Neural progenitor cell (in vitro differentiated cells): Measurements from ENCODE around the gene GNL3L. TPM values are rescaled to one million over a fixed set of nuclear protein-coding genes. Genes with fewer than 3 reads are reported as not detected.

Source experiments
- DNase-seq: peaks from one replicate; pipeline ENCODE4 v3.0.0-alpha.2; 2016; ENCODE audit warnings: low spot score
- H2AFZ ChIP-seq: fragments of 200-600 bp; sonication (generic); replicated peaks from 2 replicates; pipeline ENCODE4 v1.6.1; 2016; ENCODE audit warnings: antibody characterized with exemption
- H3F3A ChIP-seq: fragments of 200-600 bp; sonication (generic); 2 replicates; pipeline ENCODE4 v1.6.1; 2016; ENCODE audit warnings: antibody characterized with exemption, low read depth
- H3K27ac ChIP-seq: fragments of 200-600 bp; sonication (generic); 2 replicates; pipeline ENCODE4 v1.5.1; 2016; ENCODE audit warnings: mild to moderate bottlenecking
- H3K27me3 ChIP-seq: fragments of 200-600 bp; sonication (generic); 2 replicates; pipeline ENCODE4 v1.6.1; 2016; ENCODE audit warnings: mild to moderate bottlenecking, moderate library complexity
- H3K36me3 ChIP-seq: fragments of 200-600 bp; sonication (generic); 2 replicates; pipeline ENCODE4 v1.5.1; 2016
- H3K4me1 ChIP-seq: fragments of 200-600 bp; sonication (generic); 2 replicates; pipeline ENCODE4 v1.6.1; 2016; ENCODE audit warnings: mixed run types
- H3K4me2 ChIP-seq: fragments of 200-600 bp; sonication (generic); 2 replicates; pipeline ENCODE4 v1.6.1; 2016
- H3K4me3 ChIP-seq: fragments of 200-600 bp; sonication (generic); 2 replicates; pipeline ENCODE4 v1.5.1; 2016
- H3K79me2 ChIP-seq: fragments of 200-600 bp; sonication (generic); 2 replicates; pipeline ENCODE4 v1.6.1; 2016; ENCODE audit warnings: low read depth
- H3K9ac ChIP-seq: fragments of 200-600 bp; sonication (generic); 2 replicates; pipeline ENCODE4 v1.6.1; 2016
- H3K9me3 ChIP-seq: fragments of 200-600 bp; sonication (generic); 2 replicates; pipeline ENCODE4 v1.5.1; 2016; ENCODE audit warnings: low read depth
- H4K20me1 ChIP-seq: fragments of 200-600 bp; sonication (generic); 2 replicates; pipeline ENCODE4 v1.6.1; 2016; ENCODE audit warnings: low read depth
- H3K27ac Mint-ChIP-seq: 3 replicates; pipeline ENCODE4 v1.8.0; 2021; ENCODE audit warnings: mixed read lengths
- H3K27me3 Mint-ChIP-seq: 2 replicates; pipeline ENCODE4 v1.8.0; 2022; ENCODE audit warnings: low read depth, mild to moderate bottlenecking, inconsistent platforms, moderate library complexity, mixed read lengths; ENCODE audit not compliant: insufficient read depth
- H3K36me3 Mint-ChIP-seq: 3 replicates; pipeline ENCODE4 v1.8.0; 2021; ENCODE audit warnings: mixed read lengths
- H3K4me1 Mint-ChIP-seq: 3 replicates; pipeline ENCODE4 v1.8.0; 2021; ENCODE audit warnings: mixed read lengths
- H3K4me3 Mint-ChIP-seq: 3 replicates; pipeline ENCODE4 v1.8.0; 2021; ENCODE audit warnings: mild to moderate bottlenecking, moderate library complexity, mixed read lengths
- H3K9me3 Mint-ChIP-seq: 3 replicates; pipeline ENCODE4 v1.8.0; 2020; ENCODE audit warnings: mixed read lengths
- CTCF ChIP-seq: fragments of 200-600 bp; sonication (generic); IDR thresholded peaks from 2 replicates; pipeline ENCODE4 v1.5.1; 2017; ENCODE audit warnings: antibody characterized with exemption, mild to moderate bottlenecking
- EZH2 ChIP-seq: fragments of 200-600 bp; sonication (generic); IDR thresholded peaks from 2 replicates; pipeline ENCODE4 v1.6.1; 2017; ENCODE audit warnings: antibody characterized with exemption, mild to moderate bottlenecking, moderate library complexity
- EZH2phosphoT487 ChIP-seq: fragments of 200-600 bp; sonication (generic); IDR thresholded peaks from 2 replicates; pipeline ENCODE4 v1.6.1; 2017; ENCODE audit warnings: antibody characterized with exemption
- total RNA-seq: library from RNA; depleted of rRNA; stranded (reverse); fragments of >200 nt; gene quantifications from 2 replicates; pipeline ENCODE4 v1.2.3, GENCODE V29; 2015; ENCODE audit warnings: low replicate concordance

Gene GNL3L
- total RNA-seq, 1 donor from 2014 or later: 19.3 TPM

GRCh38 chrX:54494989-54495813 lies 34.8 kb upstream of the GNL3L start:
- H3K27ac Mint-ChIP-seq: no peak overlapping the region

GRCh38 chrX:54495814-54496516 lies 34.1 kb upstream of the GNL3L start, which contains the start of gene FGD1:
TSS of gene FGD1 (minus strand) at chrX:54496234. CDS start at chrX:54495432, 802 bp downstream.
- peak within 1 kb of the TSS; percentile 58 for H3K27ac Mint-ChIP-seq
- H3K36me3 Mint-ChIP-seq: peaks cover 5% of the 10 kb centered on the region
- peaks cover 42% of the 10 kb centered on the region for H3K79me2 ChIP-seq
- H3K27me3 ChIP-seq: no peaks in the 10 kb centered on the region
- H3K4me2 ChIP-seq: peak within 1 kb of the TSS; percentile 76
- H3F3A ChIP-seq: peaks cover 8% of the 10 kb centered on the region
- H3K27me3 Mint-ChIP-seq: peaks cover 3% of the 10 kb centered on the region
- no peaks in the 10 kb centered on the region for H3K36me3 ChIP-seq
- H3K4me1 ChIP-seq: peaks cover 8% of the 10 kb centered on the region
- no peak within 1 kb of the TSS for H3K27ac ChIP-seq
- H3K9me3 ChIP-seq: no peaks in the 10 kb centered on the region
- H3K4me3 Mint-ChIP-seq: peak within 1 kb of the TSS; percentile 92
- peaks cover 36% of the 10 kb centered on the region for H3K4me1 Mint-ChIP-seq
- H3K9ac ChIP-seq: peak within 1 kb of the TSS; percentile 60
- TF ChIP-seq EZH2phosphoT487 (no peak), CTCF (no peak), EZH2 (no peak)
- H4K20me1 ChIP-seq: peaks cover 17% of the 10 kb centered on the region
- H3K9me3 Mint-ChIP-seq: peaks cover 15% of the 10 kb centered on the region
- peak; percentile 85 for DNase-seq
- H2AFZ ChIP-seq: peak within 1 kb of the TSS; percentile 42
- H3K4me3 ChIP-seq: peak within 1 kb of the TSS; percentile 66

More at GRCh38 chrX:54494989-54495813, 34.8 kb upstream of the GNL3L start:
- peaks cover 17% of the 10 kb centered on the region for H4K20me1 ChIP-seq
- H3F3A ChIP-seq: peaks cover 8% of the 10 kb centered on the region
- TF ChIP-seq EZH2 (no peak), EZH2phosphoT487 (no peak), CTCF (no peak)
- H3K4me1 Mint-ChIP-seq: peaks cover 36% of the 10 kb centered on the region
- DNase-seq: peak; percentile 47
- H3K27ac ChIP-seq: no peak overlapping the region
- H3K79me2 ChIP-seq: peaks cover 49% of the 10 kb centered on the region
- peak overlapping the region; percentile 66 for H3K4me3 ChIP-seq
- H3K4me2 ChIP-seq: peak overlapping the region; percentile 76
- H3K9me3 Mint-ChIP-seq: peaks cover 20% of the 10 kb centered on the region
- no peaks in the 10 kb centered on the region for H3K36me3 ChIP-seq
- no peaks in the 10 kb centered on the region for H3K9me3 ChIP-seq
- H3K4me3 Mint-ChIP-seq: peak overlapping the region; percentile 92
- peaks cover 8% of the 10 kb centered on the region for H3K4me1 ChIP-seq
- H3K27me3 ChIP-seq: no peaks in the 10 kb centered on the region
- peaks cover 3% of the 10 kb centered on the region for H3K27me3 Mint-ChIP-seq
- H3K36me3 Mint-ChIP-seq: peaks cover 12% of the 10 kb centered on the region
- H3K9ac ChIP-seq: peak overlapping the region; percentile 60
- peak overlapping the region; percentile 42 for H2AFZ ChIP-seq

GRCh38 chrX:54496517-54496852 lies 33.5 kb upstream of the GNL3L start:
- DNase-seq: no peak
- Histone ChIP-seq H2AFZ (peak overlapping the region; percentile 42), H4K20me1 (peaks cover 17% of the 10 kb centered on the region), H3K27me3 (no peaks in the 10 kb centered on the region), H3K4me3 (peak overlapping the region; percentile 66), H3K79me2 (peaks cover 36% of the 10 kb centered on the region), H3K36me3 (no peaks in the 10 kb centered on the region), H3K27ac (no peak overlapping the region), H3K9me3 (peaks cover 2% of the 10 kb centered on the region), H3K4me1 (peaks cover 8% of the 10 kb centered on the region), H3K4me2 (peak overlapping the region; percentile 76), H3K9ac (no peak overlapping the region), H3F3A (peaks cover 8% of the 10 kb centered on the region)
- Mint-ChIP-seq H3K36me3 (peaks cover 4% of the 10 kb centered on the region), H3K27me3 (peaks cover 3% of the 10 kb centered on the region), H3K9me3 (peaks cover 17% of the 10 kb centered on the region), H3K4me1 (peaks cover 36% of the 10 kb centered on the region), H3K27ac (peak overlapping the region; percentile 58), H3K4me3 (peak overlapping the region; percentile 85)
- no peak for TF ChIP-seq EZH2
- TF ChIP-seq EZH2phosphoT487: no peak
- no peak for TF ChIP-seq CTCF
